ENCODE data around the gene TSHZ2.

The TSHZ2 gene

GRCh38 chr20:53291548-53291947 lies 319.4 kb downstream of the TSHZ2 start:
- H3K4me3 ChIP-seq (ENCODE audit: low read depth, low read length), result no peak overlapping the region
- TF ChIP-seq, protein P1, sequence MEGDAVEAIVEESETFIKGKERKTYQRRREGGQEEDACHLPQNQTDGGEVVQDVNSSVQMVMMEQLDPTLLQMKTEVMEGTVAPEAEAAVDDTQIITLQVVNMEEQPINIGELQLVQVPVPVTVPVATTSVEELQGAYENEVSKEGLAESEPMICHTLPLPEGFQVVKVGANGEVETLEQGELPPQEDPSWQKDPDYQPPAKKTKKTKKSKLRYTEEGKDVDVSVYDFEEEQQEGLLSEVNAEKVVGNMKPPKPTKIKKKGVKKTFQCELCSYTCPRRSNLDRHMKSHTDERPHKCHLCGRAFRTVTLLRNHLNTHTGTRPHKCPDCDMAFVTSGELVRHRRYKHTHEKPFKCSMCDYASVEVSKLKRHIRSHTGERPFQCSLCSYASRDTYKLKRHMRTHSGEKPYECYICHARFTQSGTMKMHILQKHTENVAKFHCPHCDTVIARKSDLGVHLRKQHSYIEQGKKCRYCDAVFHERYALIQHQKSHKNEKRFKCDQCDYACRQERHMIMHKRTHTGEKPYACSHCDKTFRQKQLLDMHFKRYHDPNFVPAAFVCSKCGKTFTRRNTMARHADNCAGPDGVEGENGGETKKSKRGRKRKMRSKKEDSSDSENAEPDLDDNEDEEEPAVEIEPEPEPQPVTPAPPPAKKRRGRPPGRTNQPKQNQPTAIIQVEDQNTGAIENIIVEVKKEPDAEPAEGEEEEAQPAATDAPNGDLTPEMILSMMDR (IDR thresholded peaks at IDR 0.05; ENCODE audit: low read depth, low read length, missing control alignments), result peak; percentile 54
- DNase-seq (ENCODE audit: low read depth), result no peak

DNA sequence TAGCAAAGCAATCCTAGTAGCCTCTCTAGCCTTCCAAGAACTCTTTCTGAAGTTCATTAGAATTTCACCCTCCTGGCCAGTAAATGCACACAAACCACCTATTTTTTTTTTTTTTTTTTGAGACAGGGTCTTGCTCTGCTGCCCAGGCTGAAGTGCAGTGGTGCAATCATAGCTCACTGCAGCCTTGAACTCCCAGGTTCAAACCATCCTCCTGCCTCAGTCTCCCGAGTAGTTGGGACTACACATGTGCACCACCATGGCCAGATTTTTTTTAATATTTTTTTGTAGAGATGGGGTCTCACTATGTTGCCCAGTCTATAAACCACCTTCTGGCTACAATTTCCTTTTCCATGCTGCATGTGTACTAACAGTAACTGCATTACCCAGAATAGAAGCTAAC lies 320.2 kb downstream of the TSHZ2 start:
- no peak for DNase-seq (ENCODE audit: low read depth)
- TF ChIP-seq, protein P1 (IDR thresholded peaks at IDR 0.05; ENCODE audit: low read depth, low read length, missing control alignments), result no peak
- no peak overlapping the region for H3K4me3 ChIP-seq (ENCODE audit: low read depth, low read length)

- no peak for DNase-seq (ENCODE audit: low read depth)
- TF ChIP-seq, protein P1 (IDR thresholded peaks at IDR 0.05; ENCODE audit: low read depth, low read length, missing control alignments), result no peak
- no peak overlapping the region for H3K4me3 ChIP-seq (ENCODE audit: low read depth, low read length)
Observed at GRCh38 chr20:53294804-53295203, 322.6 kb downstream of the TSHZ2 start.

GRCh38 chr20:53296025-53296424 lies 323.9 kb downstream of the TSHZ2 start:
- no peak for DNase-seq (ENCODE audit: low read depth)
- H3K4me3 ChIP-seq (ENCODE audit: low read depth, low read length), result no peak overlapping the region
- TF ChIP-seq, protein P1 (IDR thresholded peaks at IDR 0.05; ENCODE audit: low read depth, low read length, missing control alignments), result no peak

DNA sequence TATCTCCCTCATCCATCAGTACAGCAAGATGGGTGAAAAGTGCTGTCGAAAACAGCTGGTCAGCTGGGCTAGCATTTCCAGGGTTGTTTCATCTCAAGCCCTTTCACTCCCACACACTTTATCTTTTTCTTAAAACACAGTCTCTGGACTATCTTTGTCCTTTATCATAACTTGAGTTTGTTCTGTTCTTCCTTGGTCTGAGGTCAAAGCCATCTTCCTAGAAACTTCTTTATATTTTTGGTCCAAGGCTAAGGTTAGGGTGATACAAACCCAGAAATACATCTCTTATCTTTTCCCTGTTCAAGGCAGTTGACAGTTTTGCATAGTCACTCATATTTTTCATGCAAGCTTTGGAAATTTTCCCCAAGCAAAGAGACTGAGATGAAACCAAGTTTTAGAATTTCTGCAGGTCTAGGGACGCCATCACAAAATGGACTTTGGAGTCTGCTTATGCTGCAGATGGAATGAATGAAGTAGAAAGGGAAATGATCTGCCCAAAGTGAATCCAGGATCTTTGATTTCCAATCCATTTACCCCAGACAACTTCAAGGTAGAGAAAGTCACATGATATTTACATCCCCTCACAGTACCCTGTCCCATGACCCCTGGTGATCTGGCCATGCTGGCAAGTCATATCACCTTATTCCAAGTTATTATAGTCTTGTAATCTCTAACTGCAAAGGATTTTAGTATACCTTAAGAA lies 324.4 kb downstream of the TSHZ2 start:
- no peak for DNase-seq (ENCODE audit: low read depth)
- no peak overlapping the region for H3K4me3 ChIP-seq (ENCODE audit: low read depth, low read length)
- TF ChIP-seq, protein P1 (IDR thresholded peaks at IDR 0.05; ENCODE audit: low read depth, low read length, missing control alignments), result no peak

DNA sequence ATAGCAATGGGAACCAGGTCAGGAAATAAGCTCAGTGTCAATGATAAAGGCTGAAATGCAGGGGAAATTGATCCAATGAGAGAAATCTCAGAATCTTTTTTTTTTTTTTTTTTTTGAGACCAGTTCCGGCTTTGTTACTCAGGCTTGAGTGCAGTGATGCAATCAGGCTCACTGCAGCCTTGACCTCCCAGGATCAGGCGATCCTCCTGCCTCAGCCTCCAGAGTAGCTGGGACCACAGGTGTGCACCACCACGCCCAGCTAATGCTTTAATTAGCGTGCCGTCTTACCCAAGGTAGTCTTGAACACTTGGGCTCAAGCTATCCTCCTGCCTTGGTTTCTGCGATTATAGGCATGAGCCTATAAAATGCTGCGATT lies 325.0 kb downstream of the TSHZ2 start:
- no peak for DNase-seq (ENCODE audit: low read depth)
- TF ChIP-seq, protein P1 (IDR thresholded peaks at IDR 0.05; ENCODE audit: low read depth, low read length, missing control alignments), result no peak
- H3K4me3 ChIP-seq (ENCODE audit: low read depth, low read length), result no peak overlapping the region

- H3K4me3 ChIP-seq (ENCODE audit: low read depth, low read length), result no peak overlapping the region
- DNase-seq (ENCODE audit: low read depth), result no peak
- TF ChIP-seq, protein P1 (IDR thresholded peaks at IDR 0.05; ENCODE audit: low read depth, low read length, missing control alignments), result no peak
Observed at GRCh38 chr20:53298260-53298659, 326.1 kb downstream of the TSHZ2 start.

Measured in GM12864 (cell line).